ENCODE data around the gene CTTN. TPM values are rescaled to one million over a fixed set of nuclear protein-coding genes. Genes with fewer than 3 reads are reported as not detected.

CTTN gene
- total RNA-seq, 2 donors from 2014 or later: 3.1 to 52.3 TPM

- Mint-ChIP-seq H3K4me3 (no peak overlapping the region), H3K4me1 (peaks cover 3% of the 10 kb centered on the region), H3K27ac (no peak overlapping the region), H3K36me3 (ENCODE audit: low read depth) (no peaks in the 10 kb centered on the region), H3K27me3 (peaks cover 53% of the 10 kb centered on the region)
- no peaks in the 10 kb centered on the region for H3K9me3 ChIP-seq (ENCODE audit: control insufficient read depth, low read length, poor library complexity, severe bottlenecking)
- ATAC-seq (no peak), DNase-seq (no peak)
Measured at GRCh38 chr11:70462818-70463477, 64.6 kb downstream of the CTTN start.

DNA sequence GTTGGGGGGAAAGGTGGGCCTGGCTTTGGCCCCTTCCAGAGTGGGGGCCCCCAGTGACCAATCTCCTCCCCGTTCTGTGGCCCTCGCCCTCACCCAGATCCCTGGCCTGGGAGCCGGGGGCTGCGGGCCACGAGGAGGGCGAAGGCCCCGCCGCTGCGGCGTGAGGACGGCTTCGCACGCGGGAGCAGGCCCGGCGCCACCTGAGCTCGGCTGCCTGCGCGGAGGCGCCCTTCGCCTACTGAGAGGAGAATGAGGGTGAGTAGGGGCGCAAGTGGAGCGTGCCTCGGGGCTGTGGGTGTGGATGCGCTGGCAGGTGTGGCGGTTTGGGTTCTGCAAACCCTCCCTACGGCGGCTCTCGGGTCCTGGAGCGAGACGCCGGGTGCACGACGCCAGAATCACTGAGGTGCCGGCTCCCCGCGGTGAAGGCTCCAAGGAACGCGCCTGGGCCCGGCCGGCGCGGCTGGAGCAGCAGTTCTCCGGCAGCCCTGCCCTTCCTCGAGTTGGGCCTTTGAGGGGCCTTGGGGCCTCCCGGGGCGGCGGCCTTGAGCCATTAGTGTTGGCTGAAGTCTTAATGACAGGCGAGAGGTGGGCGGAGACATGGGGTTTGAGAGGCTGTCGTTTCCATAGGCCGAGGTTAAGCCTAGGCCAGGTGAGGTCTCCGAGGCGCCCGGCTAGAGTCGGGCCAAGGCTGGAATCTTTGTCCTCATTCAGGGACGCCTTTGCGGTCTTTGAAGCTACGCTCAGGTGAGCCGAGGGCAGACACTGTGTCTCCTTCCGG, 65.3 kb downstream of the CTTN start:
- H3K27me3 Mint-ChIP-seq: peaks cover 46% of the 10 kb centered on the region
- no peak for ATAC-seq

DNA sequence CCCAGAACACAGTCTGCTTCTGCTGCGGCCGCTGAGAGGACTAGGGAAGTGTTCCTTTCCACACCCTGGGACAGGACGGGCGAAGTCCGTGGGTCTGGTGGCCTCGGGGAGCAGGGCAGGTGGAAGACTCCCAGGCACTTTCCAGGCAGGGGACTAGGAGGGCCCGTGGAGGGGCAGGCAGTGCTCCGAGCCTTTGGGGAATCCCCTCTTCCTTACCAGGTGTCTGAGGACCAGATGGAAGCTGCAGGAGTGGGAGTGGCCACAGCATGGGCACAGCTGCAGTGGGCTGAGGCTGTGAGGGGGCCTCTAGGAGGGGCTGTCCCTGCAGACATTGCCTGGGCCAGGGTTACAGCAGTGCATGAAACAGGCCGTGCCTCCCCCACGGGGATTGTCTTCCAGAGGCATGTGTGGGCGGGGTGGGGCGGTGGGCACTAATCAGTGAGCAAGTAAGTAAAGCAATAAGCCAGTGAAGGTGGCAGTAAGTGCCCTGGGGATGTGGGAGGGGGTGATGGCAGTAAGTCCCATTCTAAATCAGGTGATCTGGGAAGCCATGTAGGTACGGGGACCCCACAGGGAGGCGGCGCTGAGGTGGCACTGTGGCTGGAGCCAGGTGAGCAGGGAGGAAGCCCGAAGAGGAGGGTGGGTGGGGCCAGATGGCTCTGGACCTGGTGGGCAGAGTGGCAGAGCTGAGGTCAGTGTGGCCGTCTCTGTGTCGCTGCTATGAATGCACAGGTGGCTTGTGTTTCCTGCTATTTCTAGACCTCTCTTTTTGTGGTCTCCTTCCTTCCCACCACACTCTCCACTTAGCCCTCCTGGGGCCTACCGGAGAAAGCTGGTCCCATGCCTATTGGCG, 66.4 kb downstream of the CTTN start:
- H3K27me3 Mint-ChIP-seq: peaks cover 40% of the 10 kb centered on the region
- H3K27ac Mint-ChIP-seq: no peak overlapping the region
- no peak overlapping the region for H3K4me3 Mint-ChIP-seq
- no peaks in the 10 kb centered on the region for H3K9me3 ChIP-seq (ENCODE audit: control insufficient read depth, low read length, poor library complexity, severe bottlenecking)
- no peaks in the 10 kb centered on the region for H3K36me3 Mint-ChIP-seq (ENCODE audit: low read depth)
- DNase-seq (no peak), ATAC-seq (no peak)
- H3K4me1 Mint-ChIP-seq: peaks cover 3% of the 10 kb centered on the region

More for the DNA sequence above, 65.3 kb downstream of the CTTN start:
- Mint-ChIP-seq H3K36me3 (ENCODE audit: low read depth) (no peaks in the 10 kb centered on the region), H3K4me3 (no peak overlapping the region), H3K4me1 (peaks cover 3% of the 10 kb centered on the region), H3K27ac (no peak overlapping the region)
- no peaks in the 10 kb centered on the region for H3K9me3 ChIP-seq (ENCODE audit: control insufficient read depth, low read length, poor library complexity, severe bottlenecking)
- DNase-seq: no peak

DNA sequence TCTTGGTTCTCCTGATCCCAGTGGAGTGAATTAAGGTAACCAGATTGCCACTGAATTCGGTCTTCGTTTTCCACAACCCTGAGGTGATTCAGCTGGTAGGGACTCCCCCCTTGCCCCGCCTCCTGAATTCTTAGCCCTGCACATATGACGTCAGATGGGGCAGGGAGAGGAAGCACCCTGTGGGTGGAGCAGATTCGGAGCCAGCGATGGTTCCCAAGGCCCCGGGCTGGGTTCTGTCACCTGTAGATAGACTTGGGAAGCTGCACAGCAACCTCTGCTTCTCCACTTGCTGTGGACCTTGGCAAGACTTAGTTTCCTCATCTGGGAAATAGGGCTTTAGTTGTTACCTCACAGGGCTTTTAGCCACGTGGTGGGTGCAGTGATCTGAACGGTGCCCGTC, 67.8 kb downstream of the CTTN start:
- ATAC-seq (no peak), DNase-seq (no peak)
- Mint-ChIP-seq H3K4me3 (no peak overlapping the region), H3K27ac (no peak overlapping the region), H3K27me3 (peaks cover 37% of the 10 kb centered on the region), H3K4me1 (peaks cover 3% of the 10 kb centered on the region), H3K36me3 (ENCODE audit: low read depth) (no peaks in the 10 kb centered on the region)
- no peaks in the 10 kb centered on the region for H3K9me3 ChIP-seq (ENCODE audit: control insufficient read depth, low read length, poor library complexity, severe bottlenecking)

DNA sequence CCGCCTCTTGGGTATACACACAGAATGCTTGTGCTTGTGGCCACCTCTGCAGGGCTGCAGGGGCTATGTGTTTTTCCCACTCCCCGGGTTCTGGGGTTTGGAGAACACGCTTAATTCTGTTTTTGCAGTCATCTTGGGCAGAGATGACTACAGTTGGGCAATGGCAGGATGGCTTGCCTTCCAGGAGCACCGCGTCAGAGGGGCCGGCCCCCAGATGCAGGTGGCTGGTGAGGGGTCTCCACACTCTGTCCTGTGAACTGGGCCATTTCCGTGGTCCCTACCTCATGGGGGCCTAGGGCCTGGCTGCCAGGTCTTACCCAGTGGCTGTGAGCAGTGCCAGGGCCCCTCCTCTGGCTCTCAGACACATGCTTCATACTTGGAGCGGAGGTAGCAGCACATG, 68.3 kb downstream of the CTTN start:
- ATAC-seq: no peak
- Mint-ChIP-seq H3K4me1 (peaks cover 5% of the 10 kb centered on the region), H3K27me3 (peaks cover 35% of the 10 kb centered on the region)

DNA sequence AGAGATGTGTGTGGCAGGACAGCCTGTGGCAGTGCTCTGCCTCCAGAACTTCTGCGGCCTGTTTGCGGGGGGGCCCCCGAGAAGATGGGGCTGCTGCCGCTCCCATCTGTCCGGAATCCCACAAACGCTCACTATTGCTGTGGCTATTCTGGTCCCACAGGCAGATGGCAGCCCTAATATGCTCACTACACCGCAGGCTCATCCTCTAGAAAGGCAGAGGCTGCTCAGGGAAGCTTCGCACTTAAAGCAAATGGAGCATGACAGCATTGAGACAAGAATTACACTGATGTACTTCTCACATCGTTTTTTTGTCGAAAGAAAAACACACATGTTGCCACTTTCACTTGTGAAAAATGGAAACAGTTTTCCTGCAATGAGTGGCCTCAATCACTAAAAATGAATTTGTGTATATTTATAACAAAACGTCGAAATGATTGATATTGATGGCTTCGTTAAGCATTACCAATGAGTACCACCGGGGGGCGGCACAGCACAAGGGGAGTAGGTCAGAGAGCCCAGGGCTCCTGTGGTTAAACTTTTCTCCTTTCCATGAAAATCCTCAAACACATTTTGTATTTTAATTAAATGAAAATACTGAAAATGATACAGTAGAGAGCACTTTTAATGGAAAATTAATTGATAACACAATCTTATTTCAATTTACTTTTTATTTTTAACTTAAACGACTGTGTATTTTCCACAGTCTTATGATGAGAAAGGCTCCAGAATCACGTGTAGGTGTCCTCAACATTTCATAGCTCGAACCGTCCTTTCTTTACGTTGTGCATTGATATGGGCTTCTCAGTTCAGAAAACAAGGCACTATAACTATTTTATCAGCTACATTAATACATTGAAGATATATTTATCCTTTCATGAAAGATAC, 69.1 kb downstream of the CTTN start:
- ATAC-seq (no peak), DNase-seq (no peak)
- Mint-ChIP-seq H3K27me3 (peaks cover 30% of the 10 kb centered on the region), H3K4me3 (no peak overlapping the region), H3K36me3 (ENCODE audit: low read depth) (no peaks in the 10 kb centered on the region), H3K27ac (no peak overlapping the region), H3K4me1 (peaks cover 5% of the 10 kb centered on the region)
- H3K9me3 ChIP-seq (ENCODE audit: control insufficient read depth, low read length, poor library complexity, severe bottlenecking): no peaks in the 10 kb centered on the region

More for the DNA sequence above, 68.3 kb downstream of the CTTN start:
- H3K27ac Mint-ChIP-seq: no peak overlapping the region
- DNase-seq: no peak
- H3K4me3 Mint-ChIP-seq: no peak overlapping the region
- no peaks in the 10 kb centered on the region for H3K9me3 ChIP-seq (ENCODE audit: control insufficient read depth, low read length, poor library complexity, severe bottlenecking)
- no peaks in the 10 kb centered on the region for H3K36me3 Mint-ChIP-seq (ENCODE audit: low read depth)

- H3K4me3 Mint-ChIP-seq: no peak overlapping the region
- H3K27me3 Mint-ChIP-seq: peaks cover 31% of the 10 kb centered on the region
- ATAC-seq (no peak), DNase-seq (no peak)
- H3K36me3 Mint-ChIP-seq (ENCODE audit: low read depth): no peaks in the 10 kb centered on the region
- H3K9me3 ChIP-seq (ENCODE audit: control insufficient read depth, low read length, poor library complexity, severe bottlenecking): no peaks in the 10 kb centered on the region
- H3K4me1 Mint-ChIP-seq: peaks cover 5% of the 10 kb centered on the region
- H3K27ac Mint-ChIP-seq: no peak overlapping the region
Measured at GRCh38 chr11:70468256-70469195, 70.2 kb downstream of the CTTN start.

- H3K27ac Mint-ChIP-seq: no peak overlapping the region
- H3K4me3 Mint-ChIP-seq: no peak overlapping the region
Measured at GRCh38 chr11:70470127-70470526, 71.8 kb downstream of the CTTN start.

GRCh38 chr11:70471254-70471653, 72.9 kb downstream of the CTTN start:
- Mint-ChIP-seq H3K27ac (peak overlapping the region; percentile 37), H3K36me3 (ENCODE audit: low read depth) (no peaks in the 10 kb centered on the region), H3K4me1 (peaks cover 2% of the 10 kb centered on the region), H3K4me3 (no peak overlapping the region), H3K27me3 (peaks cover 16% of the 10 kb centered on the region)
- no peak for ATAC-seq
- H3K9me3 ChIP-seq (ENCODE audit: control insufficient read depth, low read length, poor library complexity, severe bottlenecking): no peaks in the 10 kb centered on the region
- no peak for DNase-seq

More at GRCh38 chr11:70470127-70470526, 71.8 kb downstream of the CTTN start:
- H3K27me3 Mint-ChIP-seq: peaks cover 24% of the 10 kb centered on the region
- DNase-seq: no peak
- no peaks in the 10 kb centered on the region for H3K9me3 ChIP-seq (ENCODE audit: control insufficient read depth, low read length, poor library complexity, severe bottlenecking)
- H3K4me1 Mint-ChIP-seq: peaks cover 5% of the 10 kb centered on the region
- no peaks in the 10 kb centered on the region for H3K36me3 Mint-ChIP-seq (ENCODE audit: low read depth)
- no peak for ATAC-seq

GRCh38 chr11:70472240-70472639, 73.9 kb downstream of the CTTN start:
- peaks cover 23% of the 10 kb centered on the region for H3K27me3 Mint-ChIP-seq
- no peak for ATAC-seq
- no peak overlapping the region for H3K27ac Mint-ChIP-seq
- no peak overlapping the region for H3K4me3 Mint-ChIP-seq
- no peaks in the 10 kb centered on the region for H3K36me3 Mint-ChIP-seq (ENCODE audit: low read depth)
- DNase-seq: no peak
- H3K4me1 Mint-ChIP-seq: peaks cover 2% of the 10 kb centered on the region
- H3K9me3 ChIP-seq (ENCODE audit: control insufficient read depth, low read length, poor library complexity, severe bottlenecking): no peaks in the 10 kb centered on the region

GRCh38 chr11:70473186-70473872, 75.0 kb downstream of the CTTN start:
- no peak for ATAC-seq

More at GRCh38 chr11:70473186-70473872, 75.0 kb downstream of the CTTN start:
- peaks cover 2% of the 10 kb centered on the region for H3K4me1 Mint-ChIP-seq
- no peak overlapping the region for H3K27ac Mint-ChIP-seq
- H3K4me3 Mint-ChIP-seq: no peak overlapping the region
- no peak for DNase-seq
- H3K27me3 Mint-ChIP-seq: peaks cover 23% of the 10 kb centered on the region
- no peaks in the 10 kb centered on the region for H3K36me3 Mint-ChIP-seq (ENCODE audit: low read depth)
- H3K9me3 ChIP-seq (ENCODE audit: control insufficient read depth, low read length, poor library complexity, severe bottlenecking): no peaks in the 10 kb centered on the region
